DMS79 (cell line): ENCODE results near the gene SERPINB1.
"Not testable (repeated sequence)": the region's sequence is repeated elsewhere in the genome, so short reads cannot be mapped to it uniquely, and the experiment has no call there.

Source experiments
- DNase-seq: peaks from one replicate; lab custom pipeline; 2025; lab: John Stamatoyannopoulos, UW

Gene SERPINB1

GRCh38 chr6:2841264-2842138, at the start of gene SERPINB1:
Gene SERPINB1, minus strand, starts transcription at chr6:2841863. Its CDS starts 1,277 bp downstream, at chr6:2840586.
- DNase-seq, result peak; percentile 33

DNA sequence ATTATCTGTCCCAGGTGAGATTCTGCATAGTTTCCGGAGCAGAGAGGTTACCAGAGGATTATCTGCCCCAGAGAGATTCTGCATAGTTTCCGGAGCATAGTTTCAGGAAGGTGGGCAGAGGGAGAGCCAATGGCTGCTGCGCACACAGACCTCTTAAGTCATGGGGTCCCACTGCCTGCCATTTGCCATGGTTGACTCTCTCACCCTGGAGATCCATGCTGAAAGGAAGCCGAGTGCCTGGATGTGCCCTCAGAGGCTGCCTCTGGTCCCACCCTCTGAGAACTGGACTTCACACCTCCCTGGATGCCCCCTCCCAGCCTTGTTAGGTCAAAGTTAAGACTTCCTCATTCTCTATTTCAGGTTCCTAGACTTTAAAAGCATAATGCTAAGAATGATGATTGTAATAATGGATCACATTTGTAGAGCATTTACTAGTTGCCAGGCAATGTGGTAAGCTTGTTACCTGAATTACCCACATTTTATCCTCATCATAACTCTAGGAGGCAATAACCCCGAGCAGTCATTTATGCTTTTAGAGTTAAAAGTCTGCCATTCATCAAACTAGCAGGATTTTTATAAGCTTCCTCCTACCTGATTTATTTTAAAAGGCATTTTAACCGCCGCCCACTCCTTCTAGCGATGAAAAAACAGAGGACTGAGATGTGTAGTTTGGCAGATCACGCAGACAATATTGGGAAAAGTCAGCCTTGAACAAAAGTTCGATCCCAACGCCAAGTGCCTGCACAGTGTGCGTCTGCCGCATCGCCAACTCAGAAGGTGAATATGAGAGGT, 49.5 kb upstream of the SERPINB1 start:
- no peak for DNase-seq

- no peak for DNase-seq
These were observed 44.5 kb upstream of the SERPINB1 start for GRCh38 chr6:2885967-2886735.

DNA sequence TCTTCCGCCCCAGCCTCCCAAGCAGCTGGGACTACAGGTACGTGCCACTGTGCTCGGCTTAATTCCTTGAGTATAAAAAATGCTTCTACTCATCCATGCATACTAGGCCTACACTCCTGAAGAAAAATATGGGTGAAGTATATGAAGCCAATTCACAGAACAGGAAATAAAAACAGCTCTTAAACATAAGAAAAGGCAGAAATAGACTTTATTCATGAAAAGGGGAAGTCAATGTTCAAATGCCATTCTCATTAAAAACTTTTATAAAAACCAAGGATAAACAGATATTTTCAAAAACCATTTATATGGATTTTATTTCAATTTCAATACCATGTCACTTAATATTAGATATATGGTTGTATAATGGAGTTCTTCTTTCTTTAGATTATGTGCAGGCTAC, 43.1 kb upstream of the SERPINB1 start:
- no peak for DNase-seq

GRCh38 chr6:2883673-2884072, 42.0 kb upstream of the SERPINB1 start:
- no peak for DNase-seq

GRCh38 chr6:2881423-2881822, 39.8 kb upstream of the SERPINB1 start:
- no peak for DNase-seq

DNA sequence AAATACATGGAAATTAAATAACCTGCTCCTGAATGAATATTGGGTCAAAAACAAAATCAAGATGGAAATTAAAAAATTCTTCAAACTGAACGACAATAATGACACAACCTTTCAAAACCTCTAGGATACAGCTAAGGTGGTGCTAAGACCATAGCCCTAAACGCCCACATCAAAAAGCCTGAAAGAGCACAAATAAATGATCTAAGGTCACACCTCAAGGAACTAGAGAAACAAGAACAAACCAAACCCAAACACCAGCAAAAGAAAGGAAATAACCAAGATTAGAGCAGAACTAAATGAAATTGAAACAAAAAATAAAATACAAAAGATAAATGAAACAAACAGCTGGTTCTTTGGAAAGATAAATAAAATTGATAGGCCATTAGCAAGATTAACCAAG, 38.5 kb upstream of the SERPINB1 start:
- not testable (repeated sequence) for DNase-seq

DNA sequence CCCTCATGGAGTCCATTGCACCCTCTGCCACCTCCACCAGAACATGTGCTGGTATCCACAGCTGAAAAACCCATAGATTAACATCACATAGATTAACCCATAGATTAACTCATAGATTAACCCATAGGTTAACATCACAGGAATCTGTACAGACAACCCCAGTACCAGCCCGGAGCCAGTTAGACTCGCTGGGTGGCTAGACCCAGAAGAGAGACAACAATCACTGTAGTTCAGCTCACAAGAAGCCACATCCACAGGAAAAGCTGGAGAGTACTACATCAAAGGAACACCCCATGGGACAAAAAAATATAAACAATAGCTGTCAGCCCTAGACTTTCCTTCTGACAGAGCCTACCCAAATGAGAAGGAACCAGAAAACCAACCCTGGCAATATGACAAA, 36.3 kb upstream of the SERPINB1 start:
- DNase-seq, result no peak

- no peak for DNase-seq
These were observed 35.6 kb upstream of the SERPINB1 start for GRCh38 chr6:2877057-2877882.

DNA sequence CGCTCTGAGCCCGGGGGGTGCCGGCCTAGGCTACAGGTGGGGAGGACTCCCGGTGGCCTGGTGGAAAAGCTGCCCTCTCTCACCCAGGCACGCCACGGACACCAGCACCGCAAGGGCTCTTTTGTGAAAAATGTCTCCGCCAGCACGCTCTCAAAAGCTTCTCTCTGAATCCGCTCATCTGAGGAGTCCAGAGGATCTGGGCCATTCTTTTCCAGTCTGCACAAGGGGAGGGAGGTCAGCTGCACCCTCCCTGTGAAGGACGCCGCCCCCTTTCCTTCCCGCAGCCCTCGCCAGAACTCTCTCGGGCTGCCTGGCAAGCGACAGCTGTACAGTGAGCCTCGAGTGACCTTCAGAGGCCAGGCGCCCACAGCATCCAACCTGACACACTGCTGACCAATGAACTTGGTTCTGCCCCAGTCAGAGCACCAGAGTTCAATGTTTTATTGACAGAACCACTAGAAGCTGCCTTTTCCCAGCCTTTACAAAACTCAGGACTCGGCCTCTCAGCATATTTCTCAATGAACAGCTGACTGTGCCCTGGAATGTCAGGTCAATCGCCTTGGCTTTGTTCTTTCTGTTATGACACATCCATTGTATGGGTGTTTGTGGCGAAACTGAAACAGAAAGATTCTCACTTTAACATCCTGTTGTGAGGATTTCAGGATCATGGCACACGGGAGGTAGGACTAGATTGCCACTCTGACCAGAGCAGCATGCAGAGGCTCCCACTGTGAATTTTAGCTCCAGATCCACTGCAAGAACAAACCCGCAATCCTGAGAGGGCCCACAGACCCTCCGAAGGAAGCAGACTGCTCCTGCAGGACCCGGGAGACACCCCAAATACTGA, 34.8 kb upstream of the SERPINB1 start:
- no peak for DNase-seq

- DNase-seq, result no peak
These were observed 33.9 kb upstream of the SERPINB1 start for GRCh38 chr6:2875359-2876191.

GRCh38 chr6:2873643-2874042, 32.0 kb upstream of the SERPINB1 start:
- DNase-seq, result no peak

GRCh38 chr6:2872423-2873358, 31.0 kb upstream of the SERPINB1 start:
- DNase-seq, result no peak

GRCh38 chr6:2871953-2872352, 30.3 kb upstream of the SERPINB1 start:
- no peak for DNase-seq

GRCh38 chr6:2871102-2871501, 29.4 kb upstream of the SERPINB1 start:
- DNase-seq, result no peak

- no peak for DNase-seq
These were observed 28.5 kb upstream of the SERPINB1 start for GRCh38 chr6:2870046-2870636.

GRCh38 chr6:2868637-2869036, 27.0 kb upstream of the SERPINB1 start:
- no peak for DNase-seq
